Measurements from ENCODE around the gene ARF1. TPM values are rescaled to one million over a fixed set of nuclear protein-coding genes. Genes with fewer than 3 reads are reported as not detected.
A peak's percentile ranks its signal among the peaks of the same experiment; 100 is the strongest.

Gene ARF1
- total and polyA plus RNA-seq, 2 of the 8 experiments (the other 6 are each of a cell fraction or from before 2014, with no cell fraction given): 265 to 471 TPM

DNA sequence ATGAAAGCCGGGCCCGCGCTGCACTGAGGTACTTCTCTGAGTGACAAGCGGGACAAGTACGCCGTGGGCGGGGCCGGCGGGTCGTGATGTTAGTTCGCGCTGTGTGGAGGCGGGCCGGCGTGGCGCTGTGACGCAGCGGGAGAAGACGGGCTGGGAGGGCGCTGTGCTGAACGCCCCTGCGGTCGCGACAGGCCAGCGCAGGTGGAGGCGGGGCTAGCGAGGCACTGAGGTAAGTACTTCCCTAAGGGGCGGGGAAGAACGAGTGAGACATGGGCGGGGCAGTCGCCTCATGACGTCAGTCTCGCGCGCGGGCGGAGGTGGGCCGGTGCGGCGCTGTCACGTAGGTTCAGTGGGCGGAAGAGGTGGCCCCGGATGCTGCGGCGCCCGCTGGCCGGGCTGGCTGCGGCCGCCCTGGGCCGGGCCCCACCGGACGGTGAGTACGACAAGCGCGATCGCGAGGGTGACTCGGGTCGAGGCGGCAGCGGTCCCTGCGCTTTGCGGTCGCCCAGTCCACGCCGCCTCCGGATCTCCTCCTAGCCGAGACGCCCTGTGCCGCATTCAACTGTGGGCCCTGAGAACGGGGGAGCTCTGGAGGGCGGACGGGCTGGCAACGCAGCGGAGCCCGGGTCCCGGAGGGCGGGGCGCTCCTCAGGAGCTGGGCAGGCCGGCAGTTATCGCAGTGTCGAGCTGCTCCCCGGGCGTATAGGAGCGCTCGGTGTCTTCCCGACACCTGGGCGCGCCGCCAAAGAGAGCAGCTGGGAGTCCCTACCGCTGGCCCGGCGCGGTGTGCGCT lies 57.6 kb downstream of the ARF1 start, which contains the start of gene GUK1 (continued):
- TF ChIP-seq HDAC2 (IDR thresholded peaks at IDR 0.05; ENCODE audit: borderline replicate concordance in 1 of 2, low read depth in 2 of 2, low read length in 2 of 2) (peak in 1 of 2 experiments; percentile 81; a peak in 2 of 4 replicates), PHF8 (conservative IDR thresholded peaks at IDR 0.05; ENCODE audit: low read depth, low read length) (peak; percentile 97), TAF7 (optimal IDR thresholded peaks at IDR 0.05; ENCODE audit: borderline replicate concordance, low read depth, low read length) (peak; percentile 72), KDM4A (IDR thresholded peaks at IDR 0.05; ENCODE audit: low read depth, low read length, severe bottlenecking) (peak; percentile 89), CREB1 (IDR thresholded peaks at IDR 0.05) (peak; percentile 93), TBP (IDR thresholded peaks at IDR 0.05; ENCODE audit: low read depth, low read length) (peak; percentile 78), POU5F1 (IDR thresholded peaks at IDR 0.05; ENCODE audit: low read depth, low read length) (no peak), RAD21 (IDR thresholded peaks at IDR 0.05 in 1 of 2, conservative IDR thresholded peaks at IDR 0.05 in 1 of 2; ENCODE audit: low read depth in 2 of 2, low read length in 2 of 2) (no peak)
- TF ChIP-seq, protein P1, sequence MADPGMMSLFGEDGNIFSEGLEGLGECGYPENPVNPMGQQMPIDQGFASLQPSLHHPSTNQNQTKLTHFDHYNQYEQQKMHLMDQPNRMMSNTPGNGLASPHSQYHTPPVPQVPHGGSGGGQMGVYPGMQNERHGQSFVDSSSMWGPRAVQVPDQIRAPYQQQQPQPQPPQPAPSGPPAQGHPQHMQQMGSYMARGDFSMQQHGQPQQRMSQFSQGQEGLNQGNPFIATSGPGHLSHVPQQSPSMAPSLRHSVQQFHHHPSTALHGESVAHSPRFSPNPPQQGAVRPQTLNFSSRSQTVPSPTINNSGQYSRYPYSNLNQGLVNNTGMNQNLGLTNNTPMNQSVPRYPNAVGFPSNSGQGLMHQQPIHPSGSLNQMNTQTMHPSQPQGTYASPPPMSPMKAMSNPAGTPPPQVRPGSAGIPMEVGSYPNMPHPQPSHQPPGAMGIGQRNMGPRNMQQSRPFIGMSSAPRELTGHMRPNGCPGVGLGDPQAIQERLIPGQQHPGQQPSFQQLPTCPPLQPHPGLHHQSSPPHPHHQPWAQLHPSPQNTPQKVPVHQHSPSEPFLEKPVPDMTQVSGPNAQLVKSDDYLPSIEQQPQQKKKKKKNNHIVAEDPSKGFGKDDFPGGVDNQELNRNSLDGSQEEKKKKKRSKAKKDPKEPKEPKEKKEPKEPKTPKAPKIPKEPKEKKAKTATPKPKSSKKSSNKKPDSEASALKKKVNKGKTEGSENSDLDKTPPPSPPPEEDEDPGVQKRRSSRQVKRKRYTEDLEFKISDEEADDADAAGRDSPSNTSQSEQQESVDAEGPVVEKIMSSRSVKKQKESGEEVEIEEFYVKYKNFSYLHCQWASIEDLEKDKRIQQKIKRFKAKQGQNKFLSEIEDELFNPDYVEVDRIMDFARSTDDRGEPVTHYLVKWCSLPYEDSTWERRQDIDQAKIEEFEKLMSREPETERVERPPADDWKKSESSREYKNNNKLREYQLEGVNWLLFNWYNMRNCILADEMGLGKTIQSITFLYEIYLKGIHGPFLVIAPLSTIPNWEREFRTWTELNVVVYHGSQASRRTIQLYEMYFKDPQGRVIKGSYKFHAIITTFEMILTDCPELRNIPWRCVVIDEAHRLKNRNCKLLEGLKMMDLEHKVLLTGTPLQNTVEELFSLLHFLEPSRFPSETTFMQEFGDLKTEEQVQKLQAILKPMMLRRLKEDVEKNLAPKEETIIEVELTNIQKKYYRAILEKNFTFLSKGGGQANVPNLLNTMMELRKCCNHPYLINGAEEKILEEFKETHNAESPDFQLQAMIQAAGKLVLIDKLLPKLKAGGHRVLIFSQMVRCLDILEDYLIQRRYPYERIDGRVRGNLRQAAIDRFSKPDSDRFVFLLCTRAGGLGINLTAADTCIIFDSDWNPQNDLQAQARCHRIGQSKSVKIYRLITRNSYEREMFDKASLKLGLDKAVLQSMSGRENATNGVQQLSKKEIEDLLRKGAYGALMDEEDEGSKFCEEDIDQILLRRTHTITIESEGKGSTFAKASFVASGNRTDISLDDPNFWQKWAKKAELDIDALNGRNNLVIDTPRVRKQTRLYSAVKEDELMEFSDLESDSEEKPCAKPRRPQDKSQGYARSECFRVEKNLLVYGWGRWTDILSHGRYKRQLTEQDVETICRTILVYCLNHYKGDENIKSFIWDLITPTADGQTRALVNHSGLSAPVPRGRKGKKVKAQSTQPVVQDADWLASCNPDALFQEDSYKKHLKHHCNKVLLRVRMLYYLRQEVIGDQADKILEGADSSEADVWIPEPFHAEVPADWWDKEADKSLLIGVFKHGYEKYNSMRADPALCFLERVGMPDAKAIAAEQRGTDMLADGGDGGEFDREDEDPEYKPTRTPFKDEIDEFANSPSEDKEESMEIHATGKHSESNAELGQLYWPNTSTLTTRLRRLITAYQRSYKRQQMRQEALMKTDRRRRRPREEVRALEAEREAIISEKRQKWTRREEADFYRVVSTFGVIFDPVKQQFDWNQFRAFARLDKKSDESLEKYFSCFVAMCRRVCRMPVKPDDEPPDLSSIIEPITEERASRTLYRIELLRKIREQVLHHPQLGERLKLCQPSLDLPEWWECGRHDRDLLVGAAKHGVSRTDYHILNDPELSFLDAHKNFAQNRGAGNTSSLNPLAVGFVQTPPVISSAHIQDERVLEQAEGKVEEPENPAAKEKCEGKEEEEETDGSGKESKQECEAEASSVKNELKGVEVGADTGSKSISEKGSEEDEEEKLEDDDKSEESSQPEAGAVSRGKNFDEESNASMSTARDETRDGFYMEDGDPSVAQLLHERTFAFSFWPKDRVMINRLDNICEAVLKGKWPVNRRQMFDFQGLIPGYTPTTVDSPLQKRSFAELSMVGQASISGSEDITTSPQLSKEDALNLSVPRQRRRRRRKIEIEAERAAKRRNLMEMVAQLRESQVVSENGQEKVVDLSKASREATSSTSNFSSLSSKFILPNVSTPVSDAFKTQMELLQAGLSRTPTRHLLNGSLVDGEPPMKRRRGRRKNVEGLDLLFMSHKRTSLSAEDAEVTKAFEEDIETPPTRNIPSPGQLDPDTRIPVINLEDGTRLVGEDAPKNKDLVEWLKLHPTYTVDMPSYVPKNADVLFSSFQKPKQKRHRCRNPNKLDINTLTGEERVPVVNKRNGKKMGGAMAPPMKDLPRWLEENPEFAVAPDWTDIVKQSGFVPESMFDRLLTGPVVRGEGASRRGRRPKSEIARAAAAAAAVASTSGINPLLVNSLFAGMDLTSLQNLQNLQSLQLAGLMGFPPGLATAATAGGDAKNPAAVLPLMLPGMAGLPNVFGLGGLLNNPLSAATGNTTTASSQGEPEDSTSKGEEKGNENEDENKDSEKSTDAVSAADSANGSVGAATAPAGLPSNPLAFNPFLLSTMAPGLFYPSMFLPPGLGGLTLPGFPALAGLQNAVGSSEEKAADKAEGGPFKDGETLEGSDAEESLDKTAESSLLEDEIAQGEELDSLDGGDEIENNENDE (IDR thresholded peaks at IDR 0.05; ENCODE audit: insufficient replicate concordance, low read length): no peak
